Stimulated activated CD8-positive, alpha-beta memory T cell treated with anti-CD3 and anti-CD28 coated beads, Interleukin-4, amount 100 ng/mL, for 4 hours (primary cell): Measurements from ENCODE around the gene RFFL.
A peak's percentile ranks its signal among the peaks of the same experiment; 100 is the strongest.
"Not testable (repeated sequence)": the region's sequence is repeated elsewhere in the genome, so short reads cannot be mapped to it uniquely, and the experiment has no call there.

Experiments
- DNase-seq, 2 donors: peaks; one replicate each; pipeline ENCODE4 v3.0.0-alpha.2; 2020; ENCODE audit warnings: low read depth in 2 of 2, low spot score in 1 of 2

RFFL gene

GRCh38 chr17:35048685-35049379 is 14.7 kb downstream of the RFFL start:
- no peak for DNase-seq

GRCh38 chr17:35046740-35047283 is 16.7 kb downstream of the RFFL start:
- DNase-seq: no peak

GRCh38 chr17:35046245-35046644 is 17.3 kb downstream of the RFFL start:
- DNase-seq: no peak

GRCh38 chr17:35045458-35045979 is 18.0 kb downstream of the RFFL start:
- DNase-seq: not testable (repeated sequence)

GRCh38 chr17:35044181-35044580 is 19.3 kb downstream of the RFFL start:
- DNase-seq: no peak

GRCh38 chr17:35041390-35041789 is 22.1 kb downstream of the RFFL start:
- no peak for DNase-seq

GRCh38 chr17:35038453-35038852 is 25.1 kb downstream of the RFFL start:
- DNase-seq: no peak

GRCh38 chr17:35030780-35031179 is 32.7 kb downstream of the RFFL start:
- no peak for DNase-seq

- no peak for DNase-seq
Measured at GRCh38 chr17:35028531-35029262, 34.8 kb downstream of the RFFL start.

- not testable (repeated sequence) for DNase-seq
Measured at GRCh38 chr17:35028097-35028496, 35.4 kb downstream of the RFFL start.

- no peak for DNase-seq
Measured at GRCh38 chr17:35025541-35025940, 38.0 kb downstream of the RFFL start.

- DNase-seq: no peak
Measured at GRCh38 chr17:35023538-35023937, 40.0 kb downstream of the RFFL start.

GRCh38 chr17:35022536-35023063 is 40.9 kb downstream of the RFFL start:
- peak; percentile 39 to 62 for DNase-seq

- DNase-seq: no peak
Measured at GRCh38 chr17:35021520-35022380, 41.8 kb downstream of the RFFL start.

- DNase-seq: no peak
Measured at GRCh38 chr17:35019386-35020179, 43.9 kb downstream of the RFFL start.

- DNase-seq: no peak
Measured at GRCh38 chr17:35018814-35019213, 44.7 kb downstream of the RFFL start.

GRCh38 chr17:35017021-35017420 is 46.5 kb downstream of the RFFL start:
- no peak for DNase-seq

- no peak for DNase-seq
Measured at GRCh38 chr17:35016369-35016768, 47.1 kb downstream of the RFFL start.

GRCh38 chr17:35011671-35012216 is 51.8 kb downstream of the RFFL start:
- no peak for DNase-seq

- DNase-seq: no peak
Measured at GRCh38 chr17:35010093-35010492, 53.4 kb downstream of the RFFL start.
